ENCODE measurements around the gene ACOT11.
A peak's percentile ranks its signal among the peaks of the same experiment; 100 is the strongest.

The ACOT11 gene

GRCh38 chr1:54571803-54572541, 23.9 kb downstream of the ACOT11 start:
- DNase-seq = no peak
- in situ Hi-C loops (cut with HindIII; ENCODE audit: low pct_ligation_motif_present, low sequenced_read_pairs) = no loop called here
- Histone ChIP-seq H3K4me3 (ENCODE audit: low read depth, low read length) (no peak overlapping the region), H3K27ac (no peak overlapping the region), H3K36me3 (replicated peaks) (no peaks in the 10 kb centered on the region), H3K27me3 (replicated peaks) (no peaks in the 10 kb centered on the region)
- TF ChIP-seq CTCF (IDR thresholded peaks at IDR 0.05; ENCODE audit: low read depth, low read length, missing control alignments) = no peak

GRCh38 chr1:54572542-54572850, 24.5 kb downstream of the ACOT11 start:
- Histone ChIP-seq H3K4me3 (ENCODE audit: low read depth, low read length) (no peak overlapping the region), H3K36me3 (replicated peaks) (no peaks in the 10 kb centered on the region), H3K27me3 (replicated peaks) (no peaks in the 10 kb centered on the region), H3K27ac (no peak overlapping the region)
- DNase-seq = no peak
- in situ Hi-C loops (cut with HindIII; ENCODE audit: low pct_ligation_motif_present, low sequenced_read_pairs) = no loop called here
- TF ChIP-seq CTCF (IDR thresholded peaks at IDR 0.05; ENCODE audit: low read depth, low read length, missing control alignments) = peak; percentile 2

- in situ Hi-C loops (cut with HindIII; ENCODE audit: low pct_ligation_motif_present, low sequenced_read_pairs) = no loop called here
- no peaks in the 10 kb centered on the region for H3K27me3 ChIP-seq (replicated peaks)
- TF ChIP-seq CTCF (IDR thresholded peaks at IDR 0.05; ENCODE audit: low read depth, low read length, missing control alignments) = no peak
These were observed 26.2 kb downstream of the ACOT11 start for GRCh38 chr1:54574158-54574778.

GRCh38 chr1:54575161-54575560, 27.1 kb downstream of the ACOT11 start:
- TF ChIP-seq CTCF (IDR thresholded peaks at IDR 0.05; ENCODE audit: low read depth, low read length, missing control alignments) = peak; percentile 17
- Histone ChIP-seq H3K36me3 (replicated peaks) (no peaks in the 10 kb centered on the region), H3K27me3 (replicated peaks) (no peaks in the 10 kb centered on the region), H3K27ac (no peak overlapping the region), H3K4me3 (ENCODE audit: low read depth, low read length) (no peak overlapping the region)
- in situ Hi-C loops (cut with HindIII; ENCODE audit: low pct_ligation_motif_present, low sequenced_read_pairs) = no loop called here
- DNase-seq = no peak

More at GRCh38 chr1:54574158-54574778, 26.2 kb downstream of the ACOT11 start:
- Histone ChIP-seq H3K36me3 (replicated peaks) (no peaks in the 10 kb centered on the region), H3K27ac (no peak overlapping the region), H3K4me3 (ENCODE audit: low read depth, low read length) (no peak overlapping the region)
- DNase-seq = no peak

GRCh38 chr1:54575605-54576290, 27.7 kb downstream of the ACOT11 start:
- H3K4me3 ChIP-seq (ENCODE audit: low read depth, low read length) = no peak overlapping the region
- H3K27ac ChIP-seq = no peak overlapping the region
- no peak for DNase-seq
- in situ Hi-C loops (cut with HindIII; ENCODE audit: low pct_ligation_motif_present, low sequenced_read_pairs) = no loop called here
- H3K27me3 ChIP-seq (replicated peaks) = no peaks in the 10 kb centered on the region
- no peaks in the 10 kb centered on the region for H3K36me3 ChIP-seq (replicated peaks)
- TF ChIP-seq CTCF (IDR thresholded peaks at IDR 0.05; ENCODE audit: low read depth, low read length, missing control alignments) = no peak
